Activated T-helper 17 cell treated with anti-CD3 and anti-CD28 coated beads, Interleukin-2, amount 50 U/mL, for 72 hours (primary cell): ENCODE data around the gene DQX1. TPM values are rescaled to one million over a fixed set of nuclear protein-coding genes. Genes with fewer than 3 reads are reported as not detected.
A peak's percentile ranks its signal among the peaks of the same experiment; 100 is the strongest.
"Not testable (repeated sequence)": the region's sequence is repeated elsewhere in the genome, so short reads cannot be mapped to it uniquely, and the experiment has no call there.

Source experiments
- ATAC-seq: fragments of 150-1000 bp; cut with Tn5 transposase; replicated peaks from 2 replicates; pipeline ENCODE4 v1.10.0; 2021; ENCODE audit warnings: mild to moderate bottlenecking, moderate library complexity
- H3K27ac Mint-ChIP-seq: one replicate; pipeline ENCODE4 v1.8.0; 2022; ENCODE audit warnings: mixed read lengths
- H3K27me3 Mint-ChIP-seq: one replicate; pipeline ENCODE4 v1.8.0; 2022; ENCODE audit warnings: mixed read lengths
- H3K36me3 Mint-ChIP-seq: one replicate; pipeline ENCODE4 v1.8.0; 2022; ENCODE audit warnings: low read depth, mild to moderate bottlenecking, mixed read lengths
- H3K4me1 Mint-ChIP-seq: one replicate; pipeline ENCODE4 v1.8.0; 2022; ENCODE audit warnings: mixed read lengths
- H3K4me3 Mint-ChIP-seq: one replicate; pipeline ENCODE4 v1.8.0; 2022; ENCODE audit warnings: mild to moderate bottlenecking, mixed read lengths
- H3K9me3 Mint-ChIP-seq: one replicate; pipeline ENCODE4 v1.8.0; 2022; ENCODE audit warnings: mixed read lengths
- total RNA-seq, 2 donors: library from RNA; stranded (reverse); gene quantifications; one replicate each; pipeline ENCODE4 v1.2.3, GENCODE V29; 2022

The DQX1 gene
- total RNA-seq, 2 donors from 2014 or later, result 0.74 to 0.76 TPM

DNA sequence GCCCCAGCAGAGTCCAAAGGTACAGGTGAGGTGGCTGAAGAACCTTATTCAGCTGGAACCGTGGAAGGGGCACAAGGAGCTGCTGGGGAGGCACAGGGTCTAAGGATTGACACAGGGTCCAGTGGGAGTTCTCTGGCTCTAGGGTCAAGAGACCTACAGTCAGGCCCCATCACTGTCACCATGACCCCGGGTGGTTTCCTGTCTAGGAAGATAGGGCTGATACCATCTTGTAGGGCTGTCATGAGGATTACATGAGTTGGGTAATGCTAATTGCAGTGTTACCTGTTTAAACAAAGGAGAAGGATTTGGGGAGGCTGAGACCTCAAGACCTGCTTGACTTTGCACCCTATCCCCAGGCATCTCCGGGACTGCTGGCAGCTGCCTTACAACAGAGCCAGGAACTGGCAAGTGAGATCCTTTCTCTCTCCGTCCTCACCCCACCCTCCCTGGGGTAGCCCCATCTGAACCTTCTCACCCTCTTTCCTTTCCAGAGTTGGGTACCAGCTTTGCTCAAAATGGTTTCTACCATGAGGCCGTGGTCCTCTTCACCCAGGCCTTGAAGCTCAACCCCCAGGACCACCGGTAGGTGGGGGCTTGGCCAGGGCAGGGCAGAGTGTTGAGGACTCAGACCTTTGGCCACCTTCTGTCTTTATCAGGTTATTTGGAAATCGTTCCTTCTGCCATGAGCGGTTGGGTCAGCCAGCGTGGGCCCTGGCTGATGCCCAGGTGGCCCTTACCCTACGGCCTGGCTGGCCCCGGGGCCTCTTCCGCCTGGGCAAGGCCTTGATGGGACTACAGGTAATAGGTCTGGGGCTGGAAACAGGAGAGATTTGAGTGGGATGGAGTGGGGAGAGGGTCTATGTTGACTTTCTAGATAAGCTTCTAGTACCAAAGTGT lies 34.1 kb downstream of the DQX1 start:
- no peaks in the 10 kb centered on the region for H3K9me3 Mint-ChIP-seq
- peaks cover 55% of the 10 kb centered on the region for H3K36me3 Mint-ChIP-seq
- H3K27ac Mint-ChIP-seq, result no peak overlapping the region
- no peaks in the 10 kb centered on the region for H3K27me3 Mint-ChIP-seq
- H3K4me1 Mint-ChIP-seq, result no peaks in the 10 kb centered on the region
- H3K4me3 Mint-ChIP-seq, result no peak overlapping the region
- ATAC-seq, result no peak

DNA sequence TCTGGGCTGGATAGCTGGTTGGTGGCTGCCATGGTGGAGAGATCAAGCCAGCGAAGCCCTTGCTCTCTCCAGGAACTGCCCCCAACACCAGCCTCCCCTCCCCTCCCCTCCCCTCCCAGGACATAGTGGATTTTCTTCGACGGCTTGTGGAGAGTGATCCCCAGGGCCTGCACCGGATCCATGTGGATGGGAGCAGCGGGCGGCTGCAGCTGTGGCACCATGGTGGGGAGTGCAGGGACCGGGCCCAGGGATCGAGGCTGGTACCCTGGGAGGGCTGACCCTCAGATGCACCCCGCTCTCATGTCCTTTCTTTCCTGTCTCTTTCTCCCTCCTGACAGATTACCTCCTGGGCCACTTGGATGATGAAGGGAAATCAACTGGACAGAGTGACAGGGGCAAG lies 36.1 kb downstream of the DQX1 start:
- no peak for ATAC-seq
- Mint-ChIP-seq H3K4me1 (no peaks in the 10 kb centered on the region), H3K9me3 (no peaks in the 10 kb centered on the region), H3K36me3 (peaks cover 75% of the 10 kb centered on the region), H3K27me3 (no peaks in the 10 kb centered on the region), H3K4me3 (no peak overlapping the region), H3K27ac (no peak overlapping the region)

- no peak overlapping the region for H3K27ac Mint-ChIP-seq
- no peaks in the 10 kb centered on the region for H3K9me3 Mint-ChIP-seq
- no peak overlapping the region for H3K4me3 Mint-ChIP-seq
- no peaks in the 10 kb centered on the region for H3K4me1 Mint-ChIP-seq
- H3K36me3 Mint-ChIP-seq, result peaks cover 67% of the 10 kb centered on the region
- no peaks in the 10 kb centered on the region for H3K27me3 Mint-ChIP-seq
- no peak for ATAC-seq
Observed at GRCh38 chr2:74488643-74489481, 37.2 kb downstream of the DQX1 start.

DNA sequence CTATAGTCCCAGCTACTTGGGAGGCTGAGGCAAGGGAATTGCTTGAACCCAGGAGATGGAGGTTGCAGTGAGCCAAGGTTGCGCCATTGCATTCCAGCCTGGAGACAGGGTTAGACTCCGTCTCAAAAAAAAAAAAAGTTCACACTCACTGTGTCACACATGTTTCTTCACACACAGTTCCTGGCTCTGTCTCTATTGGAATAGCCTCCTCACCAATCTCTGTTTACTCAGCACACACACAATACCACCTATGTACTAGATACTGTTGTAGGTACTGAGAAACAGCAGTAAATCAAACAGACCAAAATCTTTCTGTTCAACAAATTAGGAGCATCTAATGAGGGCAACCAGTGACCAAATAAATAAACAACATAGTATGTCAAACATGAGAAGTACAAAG lies 39.9 kb downstream of the DQX1 start:
- no peak overlapping the region for H3K4me3 Mint-ChIP-seq
- no peak for ATAC-seq
- no peaks in the 10 kb centered on the region for H3K27me3 Mint-ChIP-seq
- peaks cover 5% of the 10 kb centered on the region for H3K4me1 Mint-ChIP-seq
- no peaks in the 10 kb centered on the region for H3K9me3 Mint-ChIP-seq
- peaks cover 54% of the 10 kb centered on the region for H3K36me3 Mint-ChIP-seq
- H3K27ac Mint-ChIP-seq, result no peak overlapping the region

GRCh38 chr2:74483675-74484164 lies 42.3 kb downstream of the DQX1 start:
- Mint-ChIP-seq H3K4me3 (peak overlapping the region; percentile 91), H3K36me3 (peaks cover 67% of the 10 kb centered on the region), H3K27ac (peak overlapping the region; percentile 92)
- not testable (repeated sequence) for H3K27me3 Mint-ChIP-seq, H3K9me3 Mint-ChIP-seq, H3K4me1 Mint-ChIP-seq, ATAC-seq

DNA sequence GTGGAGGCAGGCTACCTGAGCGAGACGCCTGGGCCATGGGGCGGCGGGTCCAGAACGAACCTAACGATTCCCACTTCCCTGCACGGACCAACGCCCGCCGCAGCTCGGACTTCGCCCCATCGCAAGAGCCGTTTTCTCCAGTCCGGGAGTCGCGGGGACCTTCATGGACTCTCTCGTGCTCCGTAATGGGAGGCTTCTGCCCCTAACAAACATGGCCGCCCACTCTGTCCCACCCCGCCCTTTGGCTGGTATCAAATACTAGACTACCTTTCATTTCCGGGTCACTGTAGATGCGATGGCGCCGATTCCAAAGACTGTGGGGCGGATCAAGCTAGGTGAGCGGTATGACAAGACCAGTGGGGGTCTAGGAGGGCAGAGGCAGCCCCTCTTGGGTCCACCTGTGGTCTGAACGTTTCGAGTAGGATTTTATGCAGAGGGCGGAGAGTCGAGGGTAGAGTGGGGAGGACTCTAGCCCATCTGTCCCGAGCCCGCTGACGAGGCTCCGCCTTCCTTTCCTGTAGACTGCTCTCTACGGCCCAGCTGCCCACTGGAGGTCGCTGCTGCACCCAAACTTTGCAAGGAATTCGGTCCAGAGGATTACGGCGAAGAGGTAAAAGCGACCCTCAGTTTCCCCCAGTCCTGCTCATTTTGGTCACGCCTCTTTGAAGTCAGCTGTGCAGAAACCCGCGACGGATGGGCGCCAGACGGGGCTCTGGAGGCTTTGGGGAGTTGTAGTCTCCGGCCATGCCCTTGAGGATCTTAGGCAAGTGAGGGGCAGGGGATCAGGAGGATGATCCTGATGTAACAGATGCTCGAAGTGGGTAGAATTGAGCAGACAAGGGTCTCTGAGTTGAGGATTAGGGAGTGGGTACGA lies 43.0 kb downstream of the DQX1 start, which contains the start of the genes CCDC142 and TTC31:
TSS of gene CCDC142 (minus strand) at position 198 of the 874 bp plus-strand sequence. CDS start at position 37, 161 bp downstream.
TSS of gene TTC31 (plus strand) at position 281 of the 874 bp plus-strand sequence. CDS start at position 296, 15 bp downstream.
- peak; percentile 94 for ATAC-seq
- peaks cover 64% of the 10 kb centered on the region for H3K36me3 Mint-ChIP-seq
- peaks cover 5% of the 10 kb centered on the region for H3K4me1 Mint-ChIP-seq
- H3K9me3 Mint-ChIP-seq, result no peaks in the 10 kb centered on the region
- H3K27me3 Mint-ChIP-seq, result no peaks in the 10 kb centered on the region
- peak within 1 kb of the TSS; percentile 91 for H3K4me3 Mint-ChIP-seq
- H3K27ac Mint-ChIP-seq, result peak within 1 kb of the TSS; percentile 92

- no peaks in the 10 kb centered on the region for H3K27me3 Mint-ChIP-seq
- H3K4me1 Mint-ChIP-seq, result peaks cover 10% of the 10 kb centered on the region
- H3K36me3 Mint-ChIP-seq, result peaks cover 68% of the 10 kb centered on the region
- no peaks in the 10 kb centered on the region for H3K9me3 Mint-ChIP-seq
- peak overlapping the region; percentile 91 for H3K4me3 Mint-ChIP-seq
- ATAC-seq, result peak; percentile 53
- peak overlapping the region; percentile 92 for H3K27ac Mint-ChIP-seq
Observed at GRCh38 chr2:74481961-74482800, 43.9 kb downstream of the DQX1 start.

DNA sequence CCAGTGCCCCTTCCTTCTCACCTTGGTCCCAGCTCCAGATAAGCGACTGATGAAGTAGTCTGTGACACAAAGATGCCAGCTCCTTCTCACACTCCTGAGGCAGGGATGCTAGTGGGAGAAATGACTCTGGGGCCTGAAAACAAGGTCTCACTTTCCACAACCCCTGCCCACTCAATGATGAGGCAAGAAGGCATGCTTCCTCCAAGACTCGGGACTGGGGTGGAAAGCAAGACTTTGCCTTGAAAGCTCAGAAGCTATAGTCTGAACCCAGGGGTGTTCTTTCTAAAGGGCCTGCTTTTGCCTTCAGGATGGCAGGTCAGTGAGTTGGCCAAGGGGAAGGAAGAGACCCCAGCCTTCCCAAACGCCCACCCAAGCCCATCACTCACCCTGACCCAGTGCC lies 44.6 kb downstream of the DQX1 start:
- H3K4me1 Mint-ChIP-seq, result peaks cover 10% of the 10 kb centered on the region
- H3K27me3 Mint-ChIP-seq, result no peaks in the 10 kb centered on the region
- peaks cover 63% of the 10 kb centered on the region for H3K36me3 Mint-ChIP-seq
- no peak for ATAC-seq
- peak overlapping the region; percentile 91 for H3K4me3 Mint-ChIP-seq
- no peak overlapping the region for H3K27ac Mint-ChIP-seq
- no peaks in the 10 kb centered on the region for H3K9me3 Mint-ChIP-seq

DNA sequence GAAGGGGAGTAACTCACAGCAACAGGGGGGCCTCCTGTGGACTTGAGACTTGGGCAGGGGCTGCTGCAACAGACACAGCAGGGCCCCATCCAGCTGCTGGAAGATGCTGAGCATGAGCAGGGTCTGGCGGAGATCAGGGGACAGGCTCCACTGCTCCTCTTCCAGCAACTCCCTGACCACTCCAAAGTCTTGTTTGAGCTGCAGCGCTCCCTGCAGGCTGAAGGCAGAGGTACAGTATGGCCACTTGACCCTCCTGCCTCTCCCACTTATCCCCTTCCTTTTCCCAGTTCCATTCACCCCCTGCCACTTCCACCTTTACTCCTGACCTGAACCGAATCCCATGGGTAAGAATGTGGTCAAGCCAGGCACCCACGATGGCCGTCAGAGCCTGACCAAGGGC lies 51.1 kb downstream of the DQX1 start:
- Mint-ChIP-seq H3K27ac (no peak overlapping the region), H3K4me3 (no peak overlapping the region), H3K4me1 (peaks cover 12% of the 10 kb centered on the region), H3K36me3 (peaks cover 73% of the 10 kb centered on the region), H3K9me3 (no peaks in the 10 kb centered on the region), H3K27me3 (no peaks in the 10 kb centered on the region)
- ATAC-seq, result no peak

GRCh38 chr2:74474481-74474880 lies 51.5 kb downstream of the DQX1 start:
- peaks cover 14% of the 10 kb centered on the region for H3K4me1 Mint-ChIP-seq
- H3K27ac Mint-ChIP-seq, result no peak overlapping the region
- no peaks in the 10 kb centered on the region for H3K27me3 Mint-ChIP-seq
- no peak for ATAC-seq
- peaks cover 71% of the 10 kb centered on the region for H3K36me3 Mint-ChIP-seq
- peak overlapping the region; percentile 98 for H3K4me3 Mint-ChIP-seq
- no peaks in the 10 kb centered on the region for H3K9me3 Mint-ChIP-seq

GRCh38 chr2:74472945-74473258 lies 53.1 kb downstream of the DQX1 start:
- Mint-ChIP-seq H3K4me1 (peaks cover 14% of the 10 kb centered on the region), H3K36me3 (peaks cover 63% of the 10 kb centered on the region), H3K27me3 (no peaks in the 10 kb centered on the region), H3K4me3 (peak overlapping the region; percentile 98), H3K9me3 (no peaks in the 10 kb centered on the region), H3K27ac (peak overlapping the region; percentile 97)
- no peak for ATAC-seq

GRCh38 chr2:74472086-74472944 lies 53.7 kb downstream of the DQX1 start, which contains the start of gene MRPL53:
Gene MRPL53 (minus strand): TSS chr2:74472680. CDS start chr2:74472660, 20 bp downstream.
- peak within 1 kb of the TSS; percentile 97 for H3K27ac Mint-ChIP-seq
- no peaks in the 10 kb centered on the region for H3K9me3 Mint-ChIP-seq
- peaks cover 58% of the 10 kb centered on the region for H3K36me3 Mint-ChIP-seq
- peaks cover 10% of the 10 kb centered on the region for H3K4me1 Mint-ChIP-seq
- peak; percentile 96 for ATAC-seq
- no peaks in the 10 kb centered on the region for H3K27me3 Mint-ChIP-seq
- peak within 1 kb of the TSS; percentile 98 for H3K4me3 Mint-ChIP-seq
